GM11168 (cell line): ENCODE results near the gene TNFRSF11A.

Experiments
- in situ Hi-C: fragments of 300-500 bp; cut with MboI; formaldehyde crosslinking; loops from one replicate; pipeline ENCODE4 v1.12.0; 2022; ENCODE audit warnings: low sequenced_read_pairs; ENCODE audit not compliant: unreplicated experiment

The TNFRSF11A gene

DNA sequence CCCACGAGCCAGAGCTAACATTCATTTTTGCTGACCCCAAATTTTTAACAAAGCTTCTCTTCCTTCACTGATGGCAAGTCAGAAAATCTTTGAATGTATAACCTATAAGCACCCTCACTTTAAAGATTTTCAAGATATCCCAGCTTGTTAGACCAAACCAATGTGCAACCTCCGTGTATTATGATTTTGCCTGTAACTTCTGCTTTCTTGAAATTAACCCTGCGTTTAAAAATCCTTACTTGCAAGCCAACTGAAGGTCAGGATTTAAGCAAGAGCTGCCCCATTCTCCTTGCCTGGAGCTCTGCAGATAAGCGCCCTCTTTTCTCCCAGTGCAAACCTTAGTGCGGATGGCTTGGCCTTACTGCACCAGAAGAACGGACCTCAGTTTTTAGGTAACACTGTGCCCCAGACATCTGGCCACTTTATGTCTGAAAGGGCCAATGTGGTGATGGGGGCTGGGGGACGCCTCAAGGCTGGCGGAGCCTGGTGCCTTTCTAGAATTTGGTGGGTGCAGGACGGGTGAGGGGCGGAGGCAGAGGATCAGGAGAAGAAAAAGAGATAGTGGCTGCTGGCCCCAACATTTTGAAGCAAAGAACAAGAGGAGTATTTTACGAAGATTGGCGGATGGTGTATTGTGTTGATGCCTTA is 805 bp upstream of the TNFRSF11A start:
- in situ Hi-C loops: no loop called here

DNA sequence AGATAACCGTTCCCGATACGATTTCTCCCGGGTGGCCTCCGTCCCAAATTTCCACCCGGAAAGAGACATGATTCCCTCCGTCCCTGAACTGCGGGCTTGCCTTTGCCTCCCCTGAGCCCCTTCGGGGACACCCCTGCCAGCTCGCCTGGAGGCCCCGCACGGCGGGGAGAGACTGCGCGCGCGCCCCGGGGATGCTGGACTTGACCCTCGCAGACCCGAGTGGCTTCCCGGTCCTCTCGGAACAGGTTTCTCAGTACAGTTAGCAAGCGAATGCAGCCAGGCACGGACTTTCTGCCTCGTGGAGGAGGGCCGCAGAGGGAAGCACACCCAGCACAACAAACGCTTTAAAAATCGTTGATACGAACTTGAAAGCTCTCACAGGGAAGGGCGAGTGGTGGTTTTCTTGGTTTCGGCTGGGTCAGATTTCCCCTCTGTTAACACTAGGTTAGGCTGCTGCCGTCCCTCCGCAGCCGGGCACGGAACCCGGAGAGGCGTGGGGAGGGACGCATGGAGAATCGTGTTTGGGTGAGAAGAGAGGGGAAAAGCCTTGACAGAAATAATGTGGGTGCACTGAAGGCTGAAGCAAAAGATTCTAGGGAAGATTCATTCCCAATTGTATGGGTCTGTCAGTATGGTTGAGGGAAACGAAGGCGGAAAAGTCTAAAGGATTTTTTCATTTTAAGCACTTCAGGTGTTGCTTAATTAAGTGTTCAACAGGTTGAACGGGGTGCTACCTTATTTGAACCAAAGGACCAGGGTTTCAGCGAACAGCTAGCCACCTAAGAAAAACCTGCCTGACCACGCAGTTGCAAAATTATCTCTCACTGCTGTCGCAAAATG is 916 bp downstream of the TNFRSF11A start:
- in situ Hi-C loops: no loop called here

DNA sequence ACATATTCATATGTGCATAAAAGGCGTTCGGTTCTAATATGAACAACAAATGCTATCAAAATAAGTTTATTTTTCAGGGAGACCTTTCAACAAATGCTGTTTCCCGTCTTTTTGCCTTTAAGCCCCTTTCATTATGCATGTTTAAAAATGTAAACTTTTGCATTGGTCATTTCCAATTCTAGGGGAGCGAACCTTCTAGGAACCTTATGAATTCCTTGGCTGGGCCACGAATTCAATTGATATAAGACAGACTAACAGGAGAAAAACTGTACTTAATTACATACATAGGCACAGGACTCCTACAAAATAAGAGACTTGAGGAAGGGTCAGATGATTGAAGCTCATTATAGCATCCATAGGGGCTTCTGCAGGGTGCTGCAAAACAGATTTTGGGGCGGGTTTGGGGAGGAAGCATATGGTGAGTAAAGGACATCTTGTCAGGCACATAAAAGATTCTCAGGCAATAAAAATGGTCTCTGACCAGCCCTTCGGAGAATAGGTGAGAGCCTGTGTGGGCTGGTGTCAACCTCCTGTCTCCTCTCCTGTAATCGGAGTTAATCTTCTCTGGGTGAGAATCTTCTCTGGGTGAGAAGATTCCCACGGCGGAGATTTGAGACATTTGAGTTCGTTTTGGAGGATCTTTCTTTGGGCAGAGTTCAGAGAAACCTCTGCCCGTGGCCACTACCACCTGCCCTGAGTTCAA is 1.7 kb downstream of the TNFRSF11A start:
- in situ Hi-C loops: no loop called here

GRCh38 chr18:62327977-62328376 is 2.9 kb downstream of the TNFRSF11A start:
- in situ Hi-C loops: no loop called here

DNA sequence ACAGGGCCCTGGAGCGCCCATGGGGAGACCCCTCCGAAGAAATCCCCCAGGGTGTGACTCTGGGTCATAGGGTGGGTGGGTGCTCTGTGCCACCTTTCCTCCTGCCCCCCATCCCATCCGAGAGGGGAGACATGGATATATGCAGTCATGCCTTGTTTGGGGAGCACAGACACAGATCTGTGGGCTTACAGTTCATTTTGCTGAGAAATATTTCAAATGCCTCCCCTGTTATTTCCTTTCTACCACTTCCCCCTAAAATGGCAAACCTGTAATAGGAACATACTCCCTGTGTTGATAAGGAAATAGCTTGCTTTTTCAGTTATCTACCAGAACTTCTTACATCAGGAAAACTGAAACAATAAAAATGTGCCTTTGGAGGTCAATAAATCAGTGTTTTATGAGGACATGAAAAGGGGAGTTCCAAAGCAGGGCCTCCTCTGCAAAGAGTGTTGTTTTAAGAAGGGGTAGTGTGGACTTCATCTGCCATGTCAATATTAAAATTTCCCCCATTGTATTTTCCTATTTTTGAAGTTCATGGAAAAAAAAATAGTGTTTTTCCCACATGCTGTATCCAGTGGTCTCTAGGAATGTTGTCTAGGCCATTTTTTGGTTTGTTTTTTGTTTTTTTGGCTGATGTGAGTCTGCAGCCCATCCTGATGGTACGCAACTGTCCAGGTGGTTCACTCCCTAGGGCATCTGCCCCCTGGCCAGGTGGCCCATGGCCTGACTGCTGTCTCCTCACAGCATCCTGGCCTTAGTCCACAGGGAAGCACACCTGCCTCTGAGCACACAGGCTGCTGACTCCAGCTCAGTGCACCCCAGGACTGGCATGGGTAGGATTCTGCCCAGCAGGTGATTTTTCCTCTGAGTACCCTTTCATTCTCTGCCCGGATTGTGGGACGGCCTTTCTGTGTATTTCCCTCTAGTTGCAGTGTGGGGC is 3.7 kb downstream of the TNFRSF11A start:
- in situ Hi-C loops: no loop called here

GRCh38 chr18:62329691-62330454 is 4.8 kb downstream of the TNFRSF11A start:
- in situ Hi-C loops: no loop called here

- in situ Hi-C loops: no loop called here
Measured at GRCh38 chr18:62330650-62331049, 5.5 kb downstream of the TNFRSF11A start.

GRCh38 chr18:62331581-62332356 is 6.7 kb downstream of the TNFRSF11A start:
- in situ Hi-C loops: no loop called here

DNA sequence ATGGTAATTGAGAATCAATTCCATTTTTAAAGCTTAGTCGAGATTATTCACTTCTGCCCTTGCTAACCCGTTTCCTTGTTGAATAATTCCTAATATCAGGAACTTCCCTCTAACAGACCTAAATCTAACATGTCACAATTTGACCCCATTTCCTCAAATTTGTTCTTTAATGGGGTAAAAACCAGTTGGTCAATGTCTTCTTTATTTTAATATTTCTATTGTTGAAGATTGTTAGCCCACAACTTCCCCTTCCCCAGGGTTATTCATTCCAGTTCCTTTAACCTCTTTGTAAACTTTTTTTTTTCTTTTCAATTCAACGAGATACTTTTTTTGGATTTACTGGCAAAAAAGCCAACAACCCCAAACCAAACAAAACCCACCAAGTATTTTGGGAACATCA is 7.3 kb downstream of the TNFRSF11A start:
- in situ Hi-C loops: no loop called here

GRCh38 chr18:62332964-62333695 is 8.0 kb downstream of the TNFRSF11A start:
- in situ Hi-C loops: no loop called here

DNA sequence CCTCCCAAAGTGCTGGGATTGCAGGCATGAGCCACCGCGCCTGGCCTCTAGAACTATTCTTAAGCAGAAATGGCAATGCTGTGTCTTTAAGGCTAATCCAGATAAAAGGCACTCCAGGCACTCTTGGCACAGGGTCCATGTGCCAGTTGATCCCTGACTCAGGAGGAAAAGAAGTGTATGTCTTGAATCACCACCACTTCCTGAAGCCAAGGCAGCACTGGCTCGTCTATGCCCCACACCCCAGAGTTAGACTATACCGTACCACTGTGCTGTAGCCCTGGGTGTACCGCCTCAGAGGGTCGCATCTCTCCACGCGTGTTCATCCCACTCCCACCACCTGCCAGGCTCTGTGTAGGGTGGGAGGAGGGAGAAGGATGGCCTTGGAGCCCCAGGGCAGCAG is 9.0 kb downstream of the TNFRSF11A start:
- in situ Hi-C loops: no loop called here

GRCh38 chr18:62335494-62335893 is 10.4 kb downstream of the TNFRSF11A start:
- in situ Hi-C loops: no loop called here

DNA sequence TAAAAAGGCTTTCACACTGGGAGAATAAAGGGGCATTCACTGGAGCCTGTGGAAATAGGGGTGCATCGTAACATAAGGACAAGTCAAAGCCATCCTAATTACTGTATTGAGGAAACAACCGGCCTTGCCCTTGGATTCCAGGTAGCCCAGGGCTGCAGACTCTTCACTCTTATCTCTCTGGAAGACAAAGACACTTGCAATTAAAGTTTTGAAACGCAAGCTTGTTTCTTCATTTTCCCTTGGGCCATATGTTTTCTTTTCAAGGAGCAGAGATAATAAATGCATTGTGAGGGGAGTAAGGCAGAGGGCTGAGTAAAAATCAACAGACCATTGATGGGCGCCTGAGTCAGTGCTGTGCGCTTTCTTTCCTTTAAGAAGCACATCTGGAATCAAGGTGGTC is 11.5 kb downstream of the TNFRSF11A start:
- in situ Hi-C loops: no loop called here

GRCh38 chr18:62337336-62337735 is 12.2 kb downstream of the TNFRSF11A start:
- in situ Hi-C loops: no loop called here

DNA sequence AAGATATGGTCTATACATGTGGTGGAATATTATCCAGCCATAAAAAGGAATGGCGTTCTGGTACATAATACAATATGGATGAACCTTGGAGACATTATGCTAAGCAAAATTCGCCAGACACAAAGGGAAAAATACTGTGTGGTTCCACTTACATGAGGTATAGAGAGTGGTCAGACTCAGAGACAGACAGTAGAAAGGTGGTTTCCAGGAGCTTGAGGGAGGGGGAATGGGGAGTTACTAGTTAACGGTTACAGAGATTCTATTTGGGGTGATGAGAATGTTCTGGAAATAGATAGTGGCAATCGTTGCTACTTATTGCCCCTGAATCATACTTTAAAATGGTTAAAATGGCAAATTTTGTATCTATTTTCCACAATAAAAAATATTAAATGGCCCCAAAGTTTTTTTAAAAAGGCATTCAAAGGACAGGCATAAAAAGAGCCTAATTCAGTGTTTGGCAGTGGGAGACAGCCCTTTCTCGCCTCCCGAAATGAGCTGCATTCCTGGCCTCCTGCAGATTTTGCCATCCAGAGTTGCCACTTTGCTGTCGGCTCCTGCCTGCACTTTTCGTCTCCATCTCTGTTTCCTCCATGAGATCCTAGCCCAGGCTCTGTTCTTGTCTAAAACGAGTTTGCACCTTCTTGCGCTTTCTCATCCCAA is 13.5 kb downstream of the TNFRSF11A start:
- in situ Hi-C loops: no loop called here

GRCh38 chr18:62339106-62339988 is 14.2 kb downstream of the TNFRSF11A start:
- in situ Hi-C loops: no loop called here

- in situ Hi-C loops: no loop called here
Measured at GRCh38 chr18:62340996-62341395, 15.9 kb downstream of the TNFRSF11A start.
